Measurements from ENCODE around the gene SORCS2. TPM values are rescaled to one million over a fixed set of nuclear protein-coding genes. Genes with fewer than 3 reads are reported as not detected.

SORCS2 gene
- polyA plus RNA-seq, 3 donors, result 0.46 to 0.55 TPM; not detected in 1

GRCh38 chr4:7618361-7618760 lies 426.0 kb downstream of the SORCS2 start:
- Mint-ChIP-seq H3K36me3 (no peaks in the 10 kb centered on the region), H3K27ac (peak overlapping the region in 1 of 7 donors; percentile 19), H3K4me1 (peaks cover 7% of the 10 kb centered on the region), H3K4me3 (no peak overlapping the region), H3K27me3 (ENCODE audit: low read depth in 3 of 3) (peaks cover 3 to 16% (median 7%) of the 10 kb centered on the region in 3 donors), H3K9me3 (peaks cover 0 to 5% (median 0%) of the 10 kb centered on the region in 7 donors)
- Histone ChIP-seq H3K27me3 (ENCODE audit: control insufficient read depth in 2 of 2, insufficient read depth in 2 of 2, low read length in 2 of 2) (no peaks in the 10 kb centered on the region), H3K36me3 (replicated peaks in 1 of 2; ENCODE audit: control insufficient read depth in 1 of 2, insufficient read depth in 2 of 2, low read length in 2 of 2) (no peaks in the 10 kb centered on the region), H3K9ac (ENCODE audit: insufficient read depth, low read length, poor library complexity, severe bottlenecking) (no peak overlapping the region), H3K79me2 (ENCODE audit: insufficient read depth, low read length) (no peaks in the 10 kb centered on the region), H4K20me1 (ENCODE audit: insufficient read depth, low read length) (no peaks in the 10 kb centered on the region), H3K4me1 (ENCODE audit: control insufficient read depth in 1 of 2, insufficient read depth in 2 of 2, low read length in 2 of 2) (no peaks in the 10 kb centered on the region), H3K4me2 (replicated peaks; ENCODE audit: extremely low read depth, low read length, poor library complexity, severe bottlenecking) (no peak overlapping the region), H3K4me3 (replicated peaks in 1 of 3; ENCODE audit: low read depth in 2 of 3, low read length in 3 of 3) (no peak overlapping the region), H3K27ac (ENCODE audit: low read depth in 1 of 2, low read length in 2 of 2) (no peak overlapping the region), H3K9me3 (replicated peaks in 1 of 2; ENCODE audit: control insufficient read depth in 1 of 2, insufficient read depth in 1 of 2, low read length in 2 of 2) (no peaks in the 10 kb centered on the region), H2AFZ (ENCODE audit: insufficient read depth, low read depth, low read length, poor library complexity, severe bottlenecking) (no peak overlapping the region)
- intact Hi-C loops (cut with micrococcal nuclease), result no loop called here
- whole genome bisulfite sequencing (ENCODE audit: insufficient coverage), result 78% methylated on average over 9 of the region's 9 CpGs
- no peak for TF ChIP-seq CTCF (IDR thresholded peaks at IDR 0.05)
- DNase-seq, result no peak

- Histone ChIP-seq H3K4me3 (replicated peaks in 1 of 3; ENCODE audit: low read depth in 2 of 3, low read length in 3 of 3) (no peak overlapping the region), H3K4me1 (ENCODE audit: control insufficient read depth in 1 of 2, insufficient read depth in 2 of 2, low read length in 2 of 2) (no peaks in the 10 kb centered on the region), H2AFZ (ENCODE audit: insufficient read depth, low read depth, low read length, poor library complexity, severe bottlenecking) (no peak overlapping the region), H3K79me2 (ENCODE audit: insufficient read depth, low read length) (no peaks in the 10 kb centered on the region), H4K20me1 (ENCODE audit: insufficient read depth, low read length) (no peaks in the 10 kb centered on the region), H3K9ac (ENCODE audit: insufficient read depth, low read length, poor library complexity, severe bottlenecking) (no peak overlapping the region), H3K36me3 (replicated peaks in 1 of 2; ENCODE audit: control insufficient read depth in 1 of 2, insufficient read depth in 2 of 2, low read length in 2 of 2) (no peaks in the 10 kb centered on the region), H3K4me2 (replicated peaks; ENCODE audit: extremely low read depth, low read length, poor library complexity, severe bottlenecking) (no peak overlapping the region), H3K9me3 (replicated peaks in 1 of 2; ENCODE audit: control insufficient read depth in 1 of 2, insufficient read depth in 1 of 2, low read length in 2 of 2) (no peaks in the 10 kb centered on the region), H3K27me3 (ENCODE audit: control insufficient read depth in 2 of 2, insufficient read depth in 2 of 2, low read length in 2 of 2) (no peaks in the 10 kb centered on the region), H3K27ac (ENCODE audit: low read depth in 1 of 2, low read length in 2 of 2) (no peak overlapping the region)
- intact Hi-C loops (cut with micrococcal nuclease), result no loop called here
- 33% methylated on average over 12 of the region's 16 CpGs for WGBS (ENCODE audit: insufficient coverage)
- Mint-ChIP-seq H3K9me3 (peaks cover 0 to 5% (median 0%) of the 10 kb centered on the region in 7 donors), H3K27ac (no peak overlapping the region), H3K4me3 (no peak overlapping the region), H3K27me3 (ENCODE audit: low read depth in 3 of 3) (peaks cover 5 to 16% (median 12%) of the 10 kb centered on the region in 3 donors), H3K36me3 (no peaks in the 10 kb centered on the region), H3K4me1 (peaks cover 7% of the 10 kb centered on the region)
- no peak for DNase-seq
- TF ChIP-seq CTCF (IDR thresholded peaks at IDR 0.05), result no peak
Observed at GRCh38 chr4:7620086-7620813, 427.9 kb downstream of the SORCS2 start.

Measured in CD14-positive monocyte (primary cell).